Thoracic aorta (tissue), 2 donors: Measurements from ENCODE around the gene RAB3B. TPM values are rescaled to one million over a fixed set of nuclear protein-coding genes. Genes with fewer than 3 reads are reported as not detected.

Source experiments
- ATAC-seq: fragments of 150-250 bp; one replicate; pipeline ENCODE4 v1.8.0; 2017; ENCODE audit warnings: low read depth; ENCODE audit not compliant: insufficient number of reproducible peaks, low FRiP score
- DNase-seq: peaks from one replicate; pipeline ENCODE4 v3.0.0-alpha.2; 2020; ENCODE audit warnings: low spot score
- H3K27ac ChIP-seq, 2 donors: fragments of 200-600 bp; sonication (generic); 1 replicate in 1 of 2; 2 replicates in 1 of 2; pipeline ENCODE4 v1.5.1; 2016; ENCODE audit warnings: mild to moderate bottlenecking in 2 of 2, moderate library complexity in 2 of 2
- H3K27me3 ChIP-seq: fragments of 200-600 bp; sonication (generic); replicated peaks from 2 replicates; pipeline ENCODE4 v1.6.0; 2016; ENCODE audit warnings: mild to moderate bottlenecking; ENCODE audit not compliant: insufficient read depth
- H3K36me3 ChIP-seq: fragments of 200-600 bp; sonication (generic); one replicate; pipeline ENCODE4 v1.5.1; 2016
- H3K4me1 ChIP-seq, 2 donors: fragments of 200-600 bp; sonication (generic); 1 replicate in 1 of 2; 2 replicates in 1 of 2; pipeline versions ENCODE4 v1.5.1 to v1.6.0; 2016; ENCODE audit warnings: low read depth in 2 of 2, mild to moderate bottlenecking in 1 of 2; ENCODE audit not compliant: control insufficient read depth in 1 of 2
- H3K4me3 ChIP-seq: fragments of 200-600 bp; sonication (generic); 2 replicates; pipeline ENCODE4 v1.5.1; 2016; ENCODE audit warnings: mild to moderate bottlenecking
- H3K9me3 ChIP-seq: fragments of 200-600 bp; sonication (generic); 2 replicates; pipeline ENCODE4 v1.5.1; 2016
- CTCF ChIP-seq: fragments of 200-600 bp; sonication (generic); IDR thresholded peaks from one replicate; pipeline ENCODE4 v1.5.1; 2019; ENCODE audit warnings: antibody characterized with exemption
- total RNA-seq, 2 donors: library from RNA; depleted of rRNA; stranded (reverse); fragments of >200 nt; gene quantifications; one replicate each; pipeline versions ENCODE4 v1.1.0 to v1.2.3, GENCODE V29; 2016

RAB3B gene
- total RNA-seq, 2 donors from 2014 or later: not detected

DNA sequence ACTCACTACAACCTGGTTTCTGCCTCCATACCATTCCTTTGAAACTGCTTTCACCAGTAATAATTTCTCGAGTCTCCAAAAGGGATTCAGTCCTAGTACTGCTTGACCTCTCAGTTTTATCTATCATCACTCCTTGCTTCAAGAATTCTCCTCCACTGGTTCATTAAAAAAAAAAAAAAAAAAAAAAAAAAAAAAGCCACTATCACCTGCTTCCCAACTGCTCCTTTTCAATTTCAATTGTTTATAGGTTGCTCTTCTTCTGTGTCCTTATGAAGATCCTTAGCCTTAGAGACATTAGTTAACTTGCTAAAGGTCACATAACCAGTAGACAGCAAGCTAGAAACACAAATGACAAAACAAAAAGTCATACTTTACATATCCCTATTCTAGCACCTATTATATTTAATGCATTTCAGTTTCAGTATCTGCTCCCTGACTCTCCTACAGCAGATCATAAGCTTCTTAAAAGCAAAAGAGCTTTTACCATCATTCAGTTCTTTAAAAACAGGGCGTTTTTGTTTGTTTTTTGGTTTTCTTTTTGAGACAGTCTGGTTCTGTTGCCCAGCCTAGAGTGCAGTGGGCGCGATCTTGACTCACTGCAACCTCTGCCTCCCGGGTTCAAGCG, 119.0 kb downstream of the RAB3B start:
- H3K9me3 ChIP-seq: no peaks in the 10 kb centered on the region
- H3K27me3 ChIP-seq: no peaks in the 10 kb centered on the region
- no peaks in the 10 kb centered on the region for H3K36me3 ChIP-seq
- peaks cover 32 to 41% of the 10 kb centered on the region in 2 donors for H3K4me1 ChIP-seq
- no peak overlapping the region for H3K4me3 ChIP-seq
- no peak for TF ChIP-seq CTCF
- no peak overlapping the region for H3K27ac ChIP-seq
- ATAC-seq (no peak), DNase-seq (no peak)

- TF ChIP-seq CTCF: no peak
- Histone ChIP-seq H3K4me1 (peaks cover 25 to 35% of the 10 kb centered on the region in 2 donors), H3K4me3 (no peak overlapping the region), H3K9me3 (no peaks in the 10 kb centered on the region), H3K27me3 (no peaks in the 10 kb centered on the region), H3K27ac (no peak overlapping the region), H3K36me3 (no peaks in the 10 kb centered on the region)
- DNase-seq: no peak
- no peak for ATAC-seq
Observed at GRCh38 chr1:51870603-51871350, 119.7 kb downstream of the RAB3B start.

DNA sequence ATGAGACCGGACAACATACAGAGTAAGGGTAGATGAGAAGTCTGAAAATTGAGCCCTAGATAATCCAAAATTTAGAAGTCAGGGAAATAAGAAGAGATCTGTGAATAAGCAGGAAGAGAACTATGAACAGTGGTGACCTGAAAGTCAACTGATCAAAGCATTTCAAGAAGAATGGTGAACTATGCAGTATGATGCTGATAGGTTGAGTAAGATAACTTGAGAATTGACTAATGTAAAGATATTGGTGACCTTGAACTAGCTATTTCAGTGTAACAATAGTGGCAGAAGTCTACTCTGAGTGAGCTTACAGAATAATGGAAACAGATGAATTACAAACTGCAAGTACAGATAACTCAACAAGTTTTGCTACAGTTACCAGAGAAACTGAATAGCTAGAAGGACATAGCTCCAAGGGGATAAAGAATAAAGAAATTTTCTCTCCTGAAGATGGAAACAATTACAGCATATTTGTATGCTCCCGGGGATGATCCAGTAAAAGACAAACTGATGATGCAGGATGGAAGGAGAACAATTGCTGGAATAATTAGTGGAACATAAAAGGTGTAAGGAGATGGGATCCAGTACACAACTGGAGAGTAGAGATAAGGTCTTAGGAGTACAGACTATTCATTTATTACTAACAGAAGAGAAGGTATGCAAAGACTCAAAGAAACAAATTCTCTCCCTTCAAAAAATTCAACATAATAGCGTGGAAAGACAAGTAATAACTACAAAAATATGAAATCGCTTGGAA, 122.8 kb downstream of the RAB3B start:
- Histone ChIP-seq H3K27me3 (no peaks in the 10 kb centered on the region), H3K27ac (no peak overlapping the region), H3K4me1 (peaks cover 9 to 14% of the 10 kb centered on the region in 2 donors), H3K9me3 (no peaks in the 10 kb centered on the region), H3K36me3 (no peaks in the 10 kb centered on the region), H3K4me3 (no peak overlapping the region)
- TF ChIP-seq CTCF: no peak
- DNase-seq: no peak
- no peak for ATAC-seq

DNA sequence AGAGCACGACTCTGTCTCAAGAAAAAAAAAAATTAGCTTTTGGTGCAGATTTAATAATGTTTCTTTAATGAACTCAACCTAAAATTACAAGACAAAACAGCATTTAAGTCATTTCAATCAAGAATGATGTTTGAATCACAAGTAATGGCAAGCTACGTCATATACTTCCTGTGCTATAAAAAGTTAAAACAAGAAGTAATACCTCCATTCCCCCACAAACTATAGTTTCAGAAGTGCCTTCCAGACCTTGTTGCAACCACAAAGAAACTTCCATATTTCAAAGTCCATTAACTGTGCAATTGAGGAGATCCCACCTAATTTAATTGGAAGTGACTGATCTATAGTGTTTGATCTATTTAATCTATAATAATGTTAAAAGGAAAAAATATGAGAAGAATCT, 127.1 kb downstream of the RAB3B start:
- DNase-seq: no peak
- Histone ChIP-seq H3K4me3 (no peak overlapping the region), H3K4me1 (peaks cover 3 to 5% of the 10 kb centered on the region in 2 donors), H3K27ac (no peak overlapping the region), H3K27me3 (no peaks in the 10 kb centered on the region), H3K9me3 (no peaks in the 10 kb centered on the region), H3K36me3 (no peaks in the 10 kb centered on the region)
- TF ChIP-seq CTCF: no peak
- no peak for ATAC-seq

DNA sequence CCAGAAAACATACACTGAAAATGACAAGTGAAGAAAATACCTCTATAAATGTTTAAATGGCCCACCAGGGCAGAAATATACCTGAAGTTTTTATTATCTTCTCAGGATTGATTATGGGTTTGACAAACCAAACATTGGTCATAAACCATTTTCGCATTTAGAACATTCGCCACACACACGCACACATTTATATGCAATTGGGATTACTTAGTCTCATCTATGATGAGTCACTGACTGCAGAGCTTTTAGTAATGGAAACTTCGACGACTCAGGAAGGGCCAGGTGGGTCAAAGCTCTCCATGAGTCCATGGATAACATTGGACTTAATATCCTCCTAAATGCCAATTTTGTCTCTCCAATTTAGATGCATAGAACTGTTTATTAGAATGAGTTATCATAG, 128.8 kb downstream of the RAB3B start:
- no peaks in the 10 kb centered on the region for H3K9me3 ChIP-seq
- no peaks in the 10 kb centered on the region for H3K36me3 ChIP-seq
- H3K27ac ChIP-seq: no peak overlapping the region
- DNase-seq: no peak
- TF ChIP-seq CTCF: no peak
- no peak for ATAC-seq
- H3K4me1 ChIP-seq: no peaks in the 10 kb centered on the region
- no peak overlapping the region for H3K4me3 ChIP-seq
- no peaks in the 10 kb centered on the region for H3K27me3 ChIP-seq
